Omental fat pad (tissue), 4 donors: ENCODE data around the gene CCT2. TPM values are rescaled to one million over a fixed set of nuclear protein-coding genes. Genes with fewer than 3 reads are reported as not detected.

ENCODE experiments used
- ATAC-seq: fragments of 150-250 bp; one replicate; pipeline ENCODE4 v1.9.1; 2016; ENCODE audit warnings: mild to moderate bottlenecking, moderate library complexity; ENCODE audit not compliant: low FRiP score
- DNase-seq: peaks from one replicate; pipeline ENCODE4 v3.0.0-alpha.2; 2019; ENCODE audit warnings: low spot score
- small RNA-seq: library from RNA; depleted of rRNA; stranded (forward); fragments of <200 nt; gene quantifications from one replicate; pipeline ENCODE3, GENCODE V24; 2016
- total RNA-seq, 4 donors: library from RNA; depleted of rRNA; stranded (reverse); fragments of >200 nt; gene quantifications; one replicate each; pipeline ENCODE4 v1.1.0, GENCODE V29; 2016
- TF ChIP-seq, protein P1 (sequence below), 3 donors: fragments of 450-650 bp; IDR thresholded peaks; one replicate each; pipeline ENCODE4 v1.5.1; 2016 to 2017; ENCODE audit warnings: antibody characterized with exemption in 3 of 3, mild to moderate bottlenecking in 3 of 3, moderate library complexity in 2 of 3

CCT2 gene
- total RNA-seq, 4 donors from 2014 or later, result 99.5 to 222 (median 129) TPM

DNA sequence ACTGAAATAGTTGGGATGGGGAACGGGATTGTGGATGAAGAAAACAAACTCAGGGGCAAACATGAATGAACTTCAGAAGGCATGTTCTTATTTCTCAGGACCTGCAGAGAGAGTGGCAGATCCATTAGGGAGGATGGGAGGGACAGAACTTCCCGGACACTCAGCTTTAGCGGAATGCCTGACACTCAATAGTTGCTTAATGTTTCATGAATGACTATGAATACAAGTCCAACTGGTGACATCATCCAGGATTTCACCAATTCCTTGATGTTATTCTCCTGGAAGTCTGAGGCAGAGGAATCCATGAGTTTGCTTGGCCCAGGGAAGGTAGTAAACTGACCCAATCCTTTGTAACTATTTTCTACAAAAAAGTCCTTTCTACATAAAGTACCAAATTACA lies 63.2 kb downstream of the CCT2 start:
- peak; percentile 44 for ATAC-seq
- TF ChIP-seq, protein P1, sequence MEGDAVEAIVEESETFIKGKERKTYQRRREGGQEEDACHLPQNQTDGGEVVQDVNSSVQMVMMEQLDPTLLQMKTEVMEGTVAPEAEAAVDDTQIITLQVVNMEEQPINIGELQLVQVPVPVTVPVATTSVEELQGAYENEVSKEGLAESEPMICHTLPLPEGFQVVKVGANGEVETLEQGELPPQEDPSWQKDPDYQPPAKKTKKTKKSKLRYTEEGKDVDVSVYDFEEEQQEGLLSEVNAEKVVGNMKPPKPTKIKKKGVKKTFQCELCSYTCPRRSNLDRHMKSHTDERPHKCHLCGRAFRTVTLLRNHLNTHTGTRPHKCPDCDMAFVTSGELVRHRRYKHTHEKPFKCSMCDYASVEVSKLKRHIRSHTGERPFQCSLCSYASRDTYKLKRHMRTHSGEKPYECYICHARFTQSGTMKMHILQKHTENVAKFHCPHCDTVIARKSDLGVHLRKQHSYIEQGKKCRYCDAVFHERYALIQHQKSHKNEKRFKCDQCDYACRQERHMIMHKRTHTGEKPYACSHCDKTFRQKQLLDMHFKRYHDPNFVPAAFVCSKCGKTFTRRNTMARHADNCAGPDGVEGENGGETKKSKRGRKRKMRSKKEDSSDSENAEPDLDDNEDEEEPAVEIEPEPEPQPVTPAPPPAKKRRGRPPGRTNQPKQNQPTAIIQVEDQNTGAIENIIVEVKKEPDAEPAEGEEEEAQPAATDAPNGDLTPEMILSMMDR (IDR thresholded peaks at IDR 0.05), result no peak

DNA sequence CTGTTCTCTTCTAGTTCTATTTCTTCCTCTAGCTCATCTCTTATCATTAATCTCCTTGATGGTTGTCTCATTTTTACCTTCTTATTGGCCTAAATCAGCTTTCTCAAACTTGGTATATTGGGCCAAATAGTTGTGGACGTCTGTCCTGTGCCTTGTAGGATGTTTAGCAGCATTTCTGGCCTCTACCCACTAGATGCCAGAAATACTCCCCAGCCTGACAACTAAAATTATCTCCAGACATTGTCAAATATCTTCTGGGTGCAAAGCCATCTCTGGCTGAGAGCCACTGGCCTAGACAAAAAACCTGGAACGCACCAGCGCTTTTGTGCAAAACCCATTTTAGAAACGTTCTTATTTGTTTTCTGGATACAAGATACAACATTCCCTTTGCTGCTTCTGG lies 64.3 kb downstream of the CCT2 start:
- DNase-seq, result no peak
- no peak for ATAC-seq
- TF ChIP-seq, protein P1 (IDR thresholded peaks at IDR 0.05), result no peak

More for the DNA sequence above, 63.2 kb downstream of the CCT2 start:
- DNase-seq, result no peak

Small RNA genes lying within 50 kb of the gene (small RNA-seq; reads per million reads assigned to genes)
- gene MIR3913-1, result 5.3 reads per million, percentile 78 among the genes with 10 or more reads in this experiment

Other genes starting within 250 kb of the CCT2 start
- 100 to 1,000 TPM in 2 of 4 donors, 10 to 100 TPM in 2; 39.8 to 214 (median 94.1) TPM for gene LYZ, start 237.1 kb upstream of the CCT2 start, total RNA-seq
- gene YEATS4, start 225.7 kb upstream of the CCT2 start, total RNA-seq, result 10 to 100 TPM in 1 of 4 donors, 1 to 10 TPM in 3; 6.0 to 10.6 (median 7.0) TPM
- 10 to 100 TPM; 41.0 to 48.4 (median 47.1) TPM for gene FRS2, start 115.1 kb upstream of the CCT2 start, total RNA-seq
- gene LRRC10, start 25.4 kb downstream of the CCT2 start, total RNA-seq, result not detected
- not detected for gene BEST3, start 113.8 kb downstream of the CCT2 start, total RNA-seq
- 10 to 100 TPM in 2 of 4 donors, 1 to 10 TPM in 2; 8.2 to 16.1 (median 11.9) TPM for gene RAB3IP, start 153.4 kb downstream of the CCT2 start, total RNA-seq
- gene MYRFL, start 239.8 kb downstream of the CCT2 start, total RNA-seq, result not detected